Dendritic cell treated with granulocyte-macrophage colony-stimulating factor and Interleukin-4, amounts not matched to agents 40 ng/mL and 50 ng/mL, for 4 days (primary cell): ENCODE measurements around the gene SNRNP70.
"Not testable (repeated sequence)": the region's sequence is repeated elsewhere in the genome, so short reads cannot be mapped to it uniquely, and the experiment has no call there.

Experiments
- H3K27ac Mint-ChIP-seq: one replicate; pipeline ENCODE4 v1.8.0; 2022; ENCODE audit warnings: mild to moderate bottlenecking, mixed read lengths
- H3K27me3 Mint-ChIP-seq: one replicate; pipeline ENCODE4 v1.8.0; 2022; ENCODE audit warnings: mild to moderate bottlenecking, mixed read lengths
- H3K36me3 Mint-ChIP-seq: one replicate; pipeline ENCODE4 v1.8.0; 2022; ENCODE audit warnings: low read depth, mixed read lengths
- H3K4me1 Mint-ChIP-seq: one replicate; pipeline ENCODE4 v1.8.0; 2022; ENCODE audit warnings: low read depth, mixed read lengths
- H3K4me3 Mint-ChIP-seq: one replicate; pipeline ENCODE4 v1.8.0; 2022; ENCODE audit warnings: mild to moderate bottlenecking, moderate library complexity, mixed read lengths
- H3K9me3 Mint-ChIP-seq: one replicate; pipeline ENCODE4 v1.8.0; 2022; ENCODE audit warnings: mixed read lengths
- intact Hi-C: fragments of 100-400 bp; cut with micrococcal nuclease; formaldehyde crosslinking; loops from one replicate; pipeline ENCODE4 v1.15.0; 2022

SNRNP70 gene

DNA sequence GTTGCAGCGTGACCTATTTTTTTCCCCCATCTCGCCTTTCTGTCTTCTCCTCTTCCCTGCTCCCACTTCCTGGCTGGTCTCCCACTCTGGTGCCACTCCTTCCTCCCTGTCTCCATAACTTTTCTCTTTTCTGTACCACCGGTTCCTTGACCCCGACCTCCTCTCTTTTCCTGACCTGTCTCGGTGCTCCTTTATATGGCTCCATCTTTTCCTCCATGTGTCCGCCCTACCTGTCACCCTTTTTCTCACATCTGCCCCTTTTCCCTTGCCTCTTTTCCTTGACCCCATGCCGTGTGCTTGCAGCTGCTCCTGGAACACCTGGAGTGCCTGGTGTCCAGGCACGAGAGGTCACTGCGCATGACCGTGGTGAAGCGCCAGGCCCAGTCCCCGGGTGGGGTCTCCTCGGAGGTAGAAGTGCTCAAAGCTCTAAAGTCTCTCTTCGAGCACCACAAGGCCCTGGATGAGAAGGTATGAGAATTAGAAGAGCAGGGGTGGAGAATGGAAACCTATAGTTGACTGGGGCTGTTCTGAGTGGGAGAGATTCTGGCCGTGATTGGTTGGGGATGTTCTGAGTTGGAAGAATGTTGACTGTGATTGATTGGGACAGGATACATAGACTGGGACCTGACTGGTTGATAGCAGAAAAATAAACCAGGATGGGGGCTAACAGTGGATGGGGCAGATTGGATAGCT is 43.4 kb downstream of the SNRNP70 start:
- intact Hi-C loops: loop anchor here (1.0 kb wide), 1 partner anchor 9 kb away; the partner anchor contains the start of genes C19orf73 and PPFIA3
- Mint-ChIP-seq H3K36me3 (no peaks in the 10 kb centered on the region), H3K27me3 (peaks cover 38% of the 10 kb centered on the region), H3K4me3 (peak overlapping the region; percentile 88), H3K4me1 (peaks cover 33% of the 10 kb centered on the region), H3K9me3 (no peaks in the 10 kb centered on the region), H3K27ac (peak overlapping the region; percentile 90)

- Mint-ChIP-seq H3K27ac (no peak overlapping the region), H3K9me3 (no peaks in the 10 kb centered on the region), H3K4me1 (peaks cover 38% of the 10 kb centered on the region), H3K36me3 (no peaks in the 10 kb centered on the region), H3K4me3 (no peak overlapping the region), H3K27me3 (peaks cover 42% of the 10 kb centered on the region)
- intact Hi-C loops: no loop called here
These were observed 44.0 kb downstream of the SNRNP70 start for GRCh38 chr19:49129238-49129583.

GRCh38 chr19:49130325-49130724 is 45.1 kb downstream of the SNRNP70 start:
- Mint-ChIP-seq H3K36me3 (no peaks in the 10 kb centered on the region), H3K4me1 (peaks cover 47% of the 10 kb centered on the region), H3K4me3 (no peak overlapping the region), H3K9me3 (no peaks in the 10 kb centered on the region), H3K27me3 (peaks cover 51% of the 10 kb centered on the region), H3K27ac (no peak overlapping the region)
- intact Hi-C loops: no loop called here

- intact Hi-C loops: no loop called here
- H3K27ac Mint-ChIP-seq: peak overlapping the region; percentile 62
- peaks cover 9% of the 10 kb centered on the region for H3K9me3 Mint-ChIP-seq
- H3K27me3 Mint-ChIP-seq: peaks cover 55% of the 10 kb centered on the region
- peaks cover 60% of the 10 kb centered on the region for H3K4me1 Mint-ChIP-seq
- peak overlapping the region; percentile 78 for H3K4me3 Mint-ChIP-seq
- peaks cover 7% of the 10 kb centered on the region for H3K36me3 Mint-ChIP-seq
These were observed 47.8 kb downstream of the SNRNP70 start for GRCh38 chr19:49132974-49133609.

- Mint-ChIP-seq H3K36me3 (peaks cover 7% of the 10 kb centered on the region), H3K4me1 (peaks cover 52% of the 10 kb centered on the region), H3K27me3 (peaks cover 53% of the 10 kb centered on the region), H3K9me3 (peaks cover 9% of the 10 kb centered on the region), H3K4me3 (peak overlapping the region; percentile 78), H3K27ac (peak overlapping the region; percentile 62)
- intact Hi-C loops: no loop called here
These were observed 48.6 kb downstream of the SNRNP70 start for GRCh38 chr19:49133621-49134454.

- peak overlapping the region; percentile 60 for H3K27ac Mint-ChIP-seq
- H3K27me3 Mint-ChIP-seq: peaks cover 47% of the 10 kb centered on the region
- peak overlapping the region; percentile 35 for H3K4me3 Mint-ChIP-seq
These were observed 50.4 kb downstream of the SNRNP70 start for GRCh38 chr19:49135686-49136085.

DNA sequence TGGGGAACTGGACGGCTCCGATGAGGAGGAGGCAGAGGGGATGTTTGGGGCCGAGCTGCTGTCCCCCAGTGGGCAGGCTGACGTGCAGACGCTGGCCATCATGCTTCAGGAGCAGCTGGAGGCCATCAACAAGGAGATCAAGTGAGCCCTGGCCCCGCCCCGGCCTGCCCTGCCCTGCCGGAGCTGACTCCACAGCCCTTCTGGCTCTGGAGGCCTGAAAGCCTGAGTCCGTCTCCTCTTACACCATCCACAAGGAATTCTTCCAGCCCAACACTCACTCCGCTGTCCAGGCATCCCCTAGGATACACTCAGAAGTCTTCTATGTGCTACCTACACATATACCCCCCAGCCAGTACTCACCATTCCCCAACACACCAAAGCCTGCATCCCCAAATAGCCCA is 51.5 kb downstream of the SNRNP70 start:
- Mint-ChIP-seq H3K36me3 (peaks cover 7% of the 10 kb centered on the region), H3K4me1 (peaks cover 44% of the 10 kb centered on the region), H3K4me3 (no peak overlapping the region), H3K27me3 (peaks cover 47% of the 10 kb centered on the region), H3K9me3 (peaks cover 9% of the 10 kb centered on the region), H3K27ac (no peak overlapping the region)
- intact Hi-C loops: no loop called here

More at GRCh38 chr19:49135686-49136085, 50.4 kb downstream of the SNRNP70 start:
- intact Hi-C loops: no loop called here
- H3K9me3 Mint-ChIP-seq: peaks cover 9% of the 10 kb centered on the region
- peaks cover 7% of the 10 kb centered on the region for H3K36me3 Mint-ChIP-seq
- H3K4me1 Mint-ChIP-seq: peaks cover 44% of the 10 kb centered on the region

DNA sequence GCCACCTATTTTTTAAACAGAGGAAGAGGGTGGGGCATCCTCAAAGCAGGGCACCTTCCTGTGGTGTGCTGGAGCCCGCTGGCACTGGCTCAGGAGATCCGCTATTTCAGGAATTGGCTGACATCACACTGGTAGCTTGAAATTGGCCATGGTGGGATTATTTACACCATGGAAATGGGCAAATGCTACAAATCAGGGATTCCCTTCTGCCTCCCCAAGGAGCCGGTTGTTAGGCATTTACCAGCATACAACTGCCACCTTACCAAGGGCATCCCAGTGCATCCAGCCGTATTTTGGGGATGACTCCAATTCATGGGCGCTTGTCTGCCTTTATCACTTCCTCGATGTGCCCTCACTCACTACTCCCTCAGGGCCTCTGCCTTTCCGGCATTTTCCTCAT is 55.7 kb downstream of the SNRNP70 start:
- Mint-ChIP-seq H3K36me3 (peaks cover 3% of the 10 kb centered on the region), H3K4me3 (no peak overlapping the region), H3K9me3 (peaks cover 4% of the 10 kb centered on the region), H3K4me1 (peaks cover 32% of the 10 kb centered on the region), H3K27ac (no peak overlapping the region), H3K27me3 (peaks cover 40% of the 10 kb centered on the region)
- intact Hi-C loops: no loop called here

- intact Hi-C loops: no loop called here
These were observed 56.1 kb downstream of the SNRNP70 start for GRCh38 chr19:49141352-49141751.

GRCh38 chr19:49142866-49143335 is 57.6 kb downstream of the SNRNP70 start:
- intact Hi-C loops: no loop called here
- H3K27ac Mint-ChIP-seq: no peak overlapping the region
- H3K4me1 Mint-ChIP-seq: peaks cover 24% of the 10 kb centered on the region
- no peaks in the 10 kb centered on the region for H3K36me3 Mint-ChIP-seq
- no peaks in the 10 kb centered on the region for H3K9me3 Mint-ChIP-seq
- peak overlapping the region; percentile 71 for H3K4me3 Mint-ChIP-seq
- H3K27me3 Mint-ChIP-seq: peaks cover 52% of the 10 kb centered on the region

More at GRCh38 chr19:49141352-49141751, 56.1 kb downstream of the SNRNP70 start:
- Mint-ChIP-seq H3K27ac (no peak overlapping the region), H3K4me3 (no peak overlapping the region), H3K9me3 (no peaks in the 10 kb centered on the region), H3K36me3 (no peaks in the 10 kb centered on the region), H3K27me3 (peaks cover 42% of the 10 kb centered on the region), H3K4me1 (peaks cover 32% of the 10 kb centered on the region)

DNA sequence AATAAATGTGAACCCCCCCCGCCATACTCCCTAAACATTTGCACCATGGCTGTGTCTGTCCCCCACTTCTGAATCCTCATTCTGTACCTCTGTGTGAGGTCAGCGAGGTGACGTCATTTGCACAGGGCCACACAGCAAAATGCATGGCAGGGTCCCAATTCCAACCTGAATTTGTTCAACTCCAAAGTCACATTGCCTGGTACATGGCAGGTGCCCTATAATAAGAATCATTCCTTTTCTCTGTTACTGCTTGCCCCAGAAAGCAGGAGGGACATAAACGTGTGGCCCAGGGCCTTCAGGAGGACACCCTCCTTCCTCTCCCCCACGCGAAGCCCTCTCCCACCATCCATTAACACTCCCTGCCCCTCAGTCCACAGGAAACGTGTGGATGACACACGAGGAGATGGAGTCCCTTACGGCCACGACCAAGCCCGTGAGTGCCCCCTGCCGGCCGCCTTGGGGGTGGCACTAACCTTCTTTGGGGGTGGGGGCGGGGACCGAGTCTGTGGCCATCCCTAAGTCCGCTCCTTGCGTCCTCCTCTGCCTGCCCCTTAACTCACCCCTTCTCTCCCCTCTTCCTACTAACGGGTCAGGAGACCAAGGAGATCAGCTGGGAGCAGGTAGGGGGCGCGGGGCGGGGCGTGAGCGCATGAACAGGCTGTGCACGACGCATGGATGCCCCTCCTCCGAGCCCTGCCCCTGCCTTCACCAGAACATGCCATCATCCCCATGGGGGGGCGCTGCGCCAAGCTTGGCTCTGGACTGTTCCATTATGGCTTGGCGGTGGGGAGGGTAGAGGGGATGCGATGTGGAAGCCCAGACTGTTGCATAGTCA is 60.5 kb downstream of the SNRNP70 start:
- no peak overlapping the region for H3K27ac Mint-ChIP-seq
- peaks cover 48% of the 10 kb centered on the region for H3K4me1 Mint-ChIP-seq
- intact Hi-C loops: loop anchor here (2.0 kb wide), 1 partner anchor 49 kb away; no protein-coding TSS in a partner anchor
- H3K9me3 Mint-ChIP-seq: no peaks in the 10 kb centered on the region
- peak overlapping the region; percentile 45 for H3K4me3 Mint-ChIP-seq
- H3K27me3 Mint-ChIP-seq: peaks cover 77% of the 10 kb centered on the region
- H3K36me3 Mint-ChIP-seq: no peaks in the 10 kb centered on the region

GRCh38 chr19:49146408-49146770 is 61.1 kb downstream of the SNRNP70 start:
- intact Hi-C loops: loop anchor here (2.0 kb wide), 1 partner anchor 50 kb away; no protein-coding TSS in a partner anchor
- not testable (repeated sequence) for H3K4me3 Mint-ChIP-seq, H3K9me3 Mint-ChIP-seq, H3K36me3 Mint-ChIP-seq, H3K27ac Mint-ChIP-seq
- Mint-ChIP-seq H3K27me3 (peaks cover 80% of the 10 kb centered on the region), H3K4me1 (peaks cover 49% of the 10 kb centered on the region)

GRCh38 chr19:49148044-49148682 is 62.9 kb downstream of the SNRNP70 start:
- intact Hi-C loops: loop anchor here (2.0 kb wide), 1 partner anchor 29 kb away; the partner anchor contains the start of genes C19orf73 and PPFIA3
- Mint-ChIP-seq H3K36me3 (no peaks in the 10 kb centered on the region), H3K27ac (no peak overlapping the region), H3K4me3 (peak overlapping the region; percentile 57), H3K4me1 (peaks cover 53% of the 10 kb centered on the region), H3K9me3 (no peaks in the 10 kb centered on the region), H3K27me3 (peaks cover 81% of the 10 kb centered on the region)
